GM12875 (cell line): ENCODE data around the gene PSMD13.

Source experiments
- H3K4me3 ChIP-seq: one replicate; pipeline ENCODE4 v1.5.1; 2011; ENCODE audit warnings: low read depth, low read length, control low read depth
- TF ChIP-seq, protein P1 (sequence below): IDR thresholded peaks from 2 replicates; pipeline ENCODE4 v1.5.1; 2011; ENCODE audit warnings: low read depth, mild to moderate bottlenecking, control low read depth, inconsistent platforms, low read length, moderate library complexity, borderline replicate concordance; ENCODE audit not compliant: insufficient read depth

Gene PSMD13

DNA sequence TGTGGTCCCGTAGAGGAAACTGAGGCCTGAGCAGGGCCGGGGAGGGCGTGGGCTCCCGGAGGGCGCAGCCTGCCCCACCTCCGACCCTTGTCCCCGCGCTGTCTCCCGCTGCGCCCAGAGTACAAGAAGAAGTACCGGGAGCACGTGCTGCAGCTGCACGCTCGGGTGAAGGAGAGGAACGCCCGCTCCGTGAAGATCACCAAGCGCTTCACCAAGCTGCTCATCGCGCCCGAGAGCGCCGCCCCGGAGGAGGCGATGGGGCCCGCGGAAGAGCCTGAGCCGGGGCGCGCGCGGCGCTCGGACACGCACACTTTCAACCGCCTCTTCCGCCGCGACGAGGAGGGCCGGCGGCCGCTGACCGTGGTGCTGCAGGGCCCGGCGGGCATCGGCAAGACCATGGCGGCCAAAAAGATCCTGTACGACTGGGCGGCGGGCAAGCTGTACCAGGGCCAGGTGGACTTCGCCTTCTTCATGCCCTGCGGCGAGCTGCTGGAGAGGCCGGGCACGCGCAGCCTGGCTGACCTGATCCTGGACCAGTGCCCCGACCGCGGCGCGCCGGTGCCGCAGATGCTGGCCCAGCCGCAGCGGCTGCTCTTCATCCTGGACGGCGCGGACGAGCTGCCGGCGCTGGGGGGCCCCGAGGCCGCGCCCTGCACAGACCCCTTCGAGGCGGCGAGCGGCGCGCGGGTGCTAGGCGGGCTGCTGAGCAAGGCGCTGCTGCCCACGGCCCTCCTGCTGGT lies 43.4 kb downstream of the PSMD13 start:
- no peak overlapping the region for H3K4me3 ChIP-seq
- TF ChIP-seq, protein P1, sequence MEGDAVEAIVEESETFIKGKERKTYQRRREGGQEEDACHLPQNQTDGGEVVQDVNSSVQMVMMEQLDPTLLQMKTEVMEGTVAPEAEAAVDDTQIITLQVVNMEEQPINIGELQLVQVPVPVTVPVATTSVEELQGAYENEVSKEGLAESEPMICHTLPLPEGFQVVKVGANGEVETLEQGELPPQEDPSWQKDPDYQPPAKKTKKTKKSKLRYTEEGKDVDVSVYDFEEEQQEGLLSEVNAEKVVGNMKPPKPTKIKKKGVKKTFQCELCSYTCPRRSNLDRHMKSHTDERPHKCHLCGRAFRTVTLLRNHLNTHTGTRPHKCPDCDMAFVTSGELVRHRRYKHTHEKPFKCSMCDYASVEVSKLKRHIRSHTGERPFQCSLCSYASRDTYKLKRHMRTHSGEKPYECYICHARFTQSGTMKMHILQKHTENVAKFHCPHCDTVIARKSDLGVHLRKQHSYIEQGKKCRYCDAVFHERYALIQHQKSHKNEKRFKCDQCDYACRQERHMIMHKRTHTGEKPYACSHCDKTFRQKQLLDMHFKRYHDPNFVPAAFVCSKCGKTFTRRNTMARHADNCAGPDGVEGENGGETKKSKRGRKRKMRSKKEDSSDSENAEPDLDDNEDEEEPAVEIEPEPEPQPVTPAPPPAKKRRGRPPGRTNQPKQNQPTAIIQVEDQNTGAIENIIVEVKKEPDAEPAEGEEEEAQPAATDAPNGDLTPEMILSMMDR: no peak

DNA sequence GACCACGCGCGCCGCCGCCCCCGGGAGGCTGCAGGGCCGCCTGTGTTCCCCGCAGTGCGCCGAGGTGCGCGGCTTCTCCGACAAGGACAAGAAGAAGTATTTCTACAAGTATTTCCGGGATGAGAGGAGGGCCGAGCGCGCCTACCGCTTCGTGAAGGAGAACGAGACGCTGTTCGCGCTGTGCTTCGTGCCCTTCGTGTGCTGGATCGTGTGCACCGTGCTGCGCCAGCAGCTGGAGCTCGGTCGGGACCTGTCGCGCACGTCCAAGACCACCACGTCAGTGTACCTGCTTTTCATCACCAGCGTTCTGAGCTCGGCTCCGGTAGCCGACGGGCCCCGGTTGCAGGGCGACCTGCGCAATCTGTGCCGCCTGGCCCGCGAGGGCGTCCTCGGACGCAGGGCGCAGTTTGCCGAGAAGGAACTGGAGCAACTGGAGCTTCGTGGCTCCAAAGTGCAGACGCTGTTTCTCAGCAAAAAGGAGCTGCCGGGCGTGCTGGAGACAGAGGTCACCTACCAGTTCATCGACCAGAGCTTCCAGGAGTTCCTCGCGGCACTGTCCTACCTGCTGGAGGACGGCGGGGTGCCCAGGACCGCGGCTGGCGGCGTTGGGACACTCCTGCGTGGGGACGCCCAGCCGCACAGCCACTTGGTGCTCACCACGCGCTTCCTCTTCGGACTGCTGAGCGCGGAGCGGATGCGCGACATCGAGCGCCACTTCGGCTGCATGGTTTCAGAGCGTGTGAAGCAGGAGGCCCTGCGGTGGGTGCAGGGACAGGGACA lies 44.1 kb downstream of the PSMD13 start:
- TF ChIP-seq, protein P1: no peak
- no peak overlapping the region for H3K4me3 ChIP-seq

DNA sequence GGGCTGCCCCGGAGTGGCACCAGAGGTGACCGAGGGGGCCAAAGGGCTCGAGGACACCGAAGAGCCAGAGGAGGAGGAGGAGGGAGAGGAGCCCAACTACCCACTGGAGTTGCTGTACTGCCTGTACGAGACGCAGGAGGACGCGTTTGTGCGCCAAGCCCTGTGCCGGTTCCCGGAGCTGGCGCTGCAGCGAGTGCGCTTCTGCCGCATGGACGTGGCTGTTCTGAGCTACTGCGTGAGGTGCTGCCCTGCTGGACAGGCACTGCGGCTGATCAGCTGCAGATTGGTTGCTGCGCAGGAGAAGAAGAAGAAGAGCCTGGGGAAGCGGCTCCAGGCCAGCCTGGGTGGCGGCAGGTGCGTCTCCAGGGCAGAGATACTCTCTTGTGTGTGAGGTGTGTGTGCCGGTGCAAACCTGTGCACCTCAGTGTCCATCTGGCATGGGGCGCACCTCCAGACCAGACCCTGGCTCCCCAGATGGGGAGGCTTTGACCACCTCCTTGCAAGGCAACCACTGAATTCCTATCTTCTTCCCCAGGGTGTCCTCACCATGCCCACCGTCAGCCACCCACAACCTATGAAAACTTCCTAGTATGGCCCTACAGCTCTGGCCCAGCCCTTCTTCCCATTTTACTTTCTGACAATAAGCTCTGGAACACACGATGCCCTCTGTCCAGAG lies 44.8 kb downstream of the PSMD13 start:
- TF ChIP-seq, protein P1: no peak
- no peak overlapping the region for H3K4me3 ChIP-seq

DNA sequence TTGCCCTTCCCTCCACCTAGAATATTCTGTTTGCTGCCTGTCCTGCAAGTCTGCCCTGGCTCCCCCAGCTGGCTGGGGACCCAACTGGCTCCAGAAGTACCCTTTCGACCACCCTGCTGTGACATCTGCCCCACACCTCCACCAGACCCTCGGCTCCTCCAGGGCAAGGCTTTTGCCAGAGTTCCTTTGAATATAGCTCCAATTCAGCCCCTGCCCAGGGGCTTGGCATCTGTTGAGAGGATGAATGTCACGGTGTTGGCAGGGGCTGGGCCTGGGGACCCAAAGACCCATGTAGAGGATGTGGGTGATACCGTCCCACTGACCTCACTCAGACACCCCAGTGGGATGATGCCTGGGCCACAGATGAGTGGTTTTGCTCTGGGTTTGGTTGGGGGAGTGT lies 45.4 kb downstream of the PSMD13 start:
- no peak overlapping the region for H3K4me3 ChIP-seq
- TF ChIP-seq, protein P1: no peak

DNA sequence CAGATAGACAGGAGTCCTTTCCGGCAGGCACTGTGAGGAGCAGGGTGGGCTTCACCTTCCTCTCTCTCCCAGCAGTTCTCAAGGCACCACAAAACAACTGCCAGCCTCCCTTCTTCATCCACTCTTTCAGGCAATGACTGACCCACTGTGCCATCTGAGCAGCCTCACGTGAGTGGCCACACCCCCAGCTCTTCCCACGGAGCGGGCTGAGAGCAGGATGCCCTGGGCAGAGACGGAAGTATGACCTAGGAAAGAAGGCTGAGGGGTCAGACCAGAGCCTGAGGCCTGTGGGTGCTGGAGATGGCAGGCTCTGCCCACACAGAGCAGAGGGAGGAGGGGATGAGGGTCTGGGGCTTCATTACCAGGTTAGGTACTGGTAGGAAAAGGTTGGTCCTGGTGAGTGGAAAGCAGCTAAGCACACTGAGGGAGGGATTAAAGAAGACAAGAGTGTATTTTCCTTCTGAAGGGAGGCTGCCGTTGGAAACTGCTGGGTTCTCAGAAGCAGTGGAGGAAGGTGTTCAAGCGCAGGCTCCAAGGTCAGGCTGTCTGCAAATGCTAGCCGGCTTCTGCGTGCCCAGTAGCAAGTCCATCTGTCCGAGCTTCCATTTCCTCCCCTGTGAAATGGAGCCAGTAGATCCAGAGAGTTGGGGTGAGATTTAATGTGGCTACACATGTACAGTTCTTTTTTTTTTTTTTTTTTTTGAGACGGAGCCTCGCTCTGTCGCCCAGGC lies 46.0 kb downstream of the PSMD13 start:
- H3K4me3 ChIP-seq: no peak overlapping the region
- TF ChIP-seq, protein P1: no peak

- H3K4me3 ChIP-seq: no peak overlapping the region
- TF ChIP-seq, protein P1: no peak
Measured at GRCh38 chr11:283405-284104, 46.8 kb downstream of the PSMD13 start.
